PC-9 (cell line): ENCODE measurements around the gene LRRTM3. TPM values are rescaled to one million over a fixed set of nuclear protein-coding genes. Genes with fewer than 3 reads are reported as not detected.
A peak's percentile ranks its signal among the peaks of the same experiment; 100 is the strongest.

ENCODE experiments used
- BruUV-seq: library from RNA; stranded (reverse); fragments of 400-500 nt; replicated peaks from 2 replicates; lab custom pipeline; 2021; lab: Mats Ljungman, UMichigan
- CTCF ChIA-PET: fragments of 300-600 bp; sonication (Branson Sonifier 250); formaldehyde crosslinking; loops from one replicate; lab custom pipeline; 2022; ENCODE audit warnings: antibody characterized with exemption; lab: Charles Lee
- POLR2A ChIA-PET: fragments of 300-600 bp; sonication (Branson Sonifier 250); formaldehyde crosslinking; loops from one replicate; lab custom pipeline; 2022; ENCODE audit warnings: antibody characterized with exemption; ENCODE audit not compliant: unreplicated experiment; lab: Charles Lee
- DNase-seq, 2 experiments: peaks; one replicate each; pipeline versions ENCODE4 v3.0.0 to v3.0.0-alpha.2; 2015 to 2022; ENCODE audit warnings: mixed read lengths in 1 of 2
- H2AFZ ChIP-seq: fragments of 200-600 bp; sonication (generic); 2 replicates; pipeline ENCODE4 v1.8.1; 2017; ENCODE audit warnings: antibody characterized with exemption
- H3F3A ChIP-seq: fragments of 200-600 bp; sonication (generic); 2 replicates; pipeline ENCODE4 v1.8.1; 2017; ENCODE audit warnings: antibody characterized with exemption, mild to moderate bottlenecking, low read depth; ENCODE audit not compliant: insufficient read depth
- H3K27ac ChIP-seq: fragments of 200-600 bp; sonication (generic); 2 replicates; pipeline ENCODE4 v1.6.1; 2016; ENCODE audit warnings: mixed run types
- H3K27me3 ChIP-seq: fragments of 200-600 bp; sonication (generic); 2 replicates; pipeline ENCODE4 v1.6.1; 2016; ENCODE audit warnings: low read depth, mixed run types; ENCODE audit not compliant: insufficient read depth
- H3K36me3 ChIP-seq: fragments of 200-600 bp; sonication (generic); 2 replicates; pipeline ENCODE4 v1.6.1; 2016; ENCODE audit warnings: low read depth, mixed run types
- H3K4me1 ChIP-seq: fragments of 200-600 bp; sonication (generic); replicated peaks from 2 replicates; pipeline ENCODE4 v1.6.1; 2016; ENCODE audit warnings: mixed run types; ENCODE audit not compliant: insufficient read depth
- H3K4me2 ChIP-seq: fragments of 200-600 bp; sonication (generic); 2 replicates; pipeline ENCODE4 v1.6.1; 2017; ENCODE audit warnings: mixed run types
- H3K4me3 ChIP-seq: fragments of 200-600 bp; sonication (generic); 2 replicates; pipeline ENCODE4 v1.6.1; 2016; ENCODE audit warnings: mixed run types
- H3K79me2 ChIP-seq: fragments of 200-600 bp; sonication (generic); 2 replicates; pipeline ENCODE4 v1.6.1; 2017; ENCODE audit warnings: low read depth, mixed run types
- H3K9me2 ChIP-seq: fragments of 200-600 bp; sonication (generic); 2 replicates; pipeline ENCODE4 v1.8.1; 2017; ENCODE audit warnings: mild to moderate bottlenecking; ENCODE audit not compliant: insufficient read depth
- H3K9me3 ChIP-seq: fragments of 200-600 bp; sonication (generic); 2 replicates; pipeline ENCODE4 v1.8.1; 2016; ENCODE audit warnings: low read depth; ENCODE audit not compliant: insufficient read depth
- H4K20me1 ChIP-seq: fragments of 200-600 bp; sonication (generic); 2 replicates; pipeline ENCODE4 v1.8.1; 2017; ENCODE audit not compliant: insufficient read depth
- EZH2 ChIP-seq: fragments of 200-600 bp; sonication (generic); IDR thresholded peaks from 2 replicates; pipeline ENCODE4 v1.8.0; 2017; ENCODE audit warnings: antibody characterized with exemption, low read depth
- intact Hi-C: fragments of 100-400 bp; cut with micrococcal nuclease; formaldehyde crosslinking; loops from one replicate; pipeline ENCODE4 v1.10.0; 2022; ENCODE audit not compliant: unreplicated experiment
- total RNA-seq: library from RNA; stranded (reverse); gene quantifications from 2 replicates; pipeline ENCODE4 v1.2.3, GENCODE V29; 2021
- TF ChIP-seq, protein P1 (sequence below): fragments of 200-600 bp; sonication (generic); conservative IDR thresholded peaks from 2 replicates; pipeline ENCODE4 v1.6.1; 2017; ENCODE audit warnings: mixed run types, antibody characterized with exemption, mild to moderate bottlenecking, moderate library complexity

Gene LRRTM3
- total RNA-seq, 1 experiment from 2014 or later: not detected

DNA sequence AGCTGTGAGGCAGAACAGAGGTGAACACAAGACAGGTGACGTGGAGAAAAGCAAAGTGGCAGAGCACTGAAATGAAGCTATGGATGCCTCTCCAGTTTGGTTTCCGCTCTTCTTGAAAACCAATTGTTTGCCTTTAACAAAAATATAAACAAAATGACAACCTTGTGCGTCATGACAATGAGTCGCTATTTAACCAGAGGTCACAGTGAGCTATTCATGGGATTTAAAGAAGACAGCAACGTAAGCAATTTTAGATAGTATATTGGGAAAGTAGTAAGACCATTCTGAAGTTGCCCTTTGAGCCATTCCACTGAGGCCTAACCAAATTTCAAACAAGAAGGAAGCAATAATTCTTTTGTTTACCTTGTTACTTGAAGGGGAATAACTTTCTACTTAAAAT, 15.2 kb upstream of the LRRTM3 start:
- no peak overlapping the region for H3K4me3 ChIP-seq
- H3K4me2 ChIP-seq: no peak overlapping the region
- H3K27ac ChIP-seq: no peak overlapping the region
- H3K36me3 ChIP-seq: no peaks in the 10 kb centered on the region
- H2AFZ ChIP-seq: no peak overlapping the region
- no peak for DNase-seq
- no peaks in the 10 kb centered on the region for H3K79me2 ChIP-seq
- H4K20me1 ChIP-seq: no peaks in the 10 kb centered on the region
- H3K27me3 ChIP-seq: no peaks in the 10 kb centered on the region
- ChIA-PET CTCF (no interaction called here), POLR2A (no interaction called here)
- no peaks in the 10 kb centered on the region for H3K9me2 ChIP-seq
- H3K4me1 ChIP-seq: no peaks in the 10 kb centered on the region
- H3F3A ChIP-seq: no peaks in the 10 kb centered on the region
- no peak for TF ChIP-seq EZH2
- TF ChIP-seq, protein P1, sequence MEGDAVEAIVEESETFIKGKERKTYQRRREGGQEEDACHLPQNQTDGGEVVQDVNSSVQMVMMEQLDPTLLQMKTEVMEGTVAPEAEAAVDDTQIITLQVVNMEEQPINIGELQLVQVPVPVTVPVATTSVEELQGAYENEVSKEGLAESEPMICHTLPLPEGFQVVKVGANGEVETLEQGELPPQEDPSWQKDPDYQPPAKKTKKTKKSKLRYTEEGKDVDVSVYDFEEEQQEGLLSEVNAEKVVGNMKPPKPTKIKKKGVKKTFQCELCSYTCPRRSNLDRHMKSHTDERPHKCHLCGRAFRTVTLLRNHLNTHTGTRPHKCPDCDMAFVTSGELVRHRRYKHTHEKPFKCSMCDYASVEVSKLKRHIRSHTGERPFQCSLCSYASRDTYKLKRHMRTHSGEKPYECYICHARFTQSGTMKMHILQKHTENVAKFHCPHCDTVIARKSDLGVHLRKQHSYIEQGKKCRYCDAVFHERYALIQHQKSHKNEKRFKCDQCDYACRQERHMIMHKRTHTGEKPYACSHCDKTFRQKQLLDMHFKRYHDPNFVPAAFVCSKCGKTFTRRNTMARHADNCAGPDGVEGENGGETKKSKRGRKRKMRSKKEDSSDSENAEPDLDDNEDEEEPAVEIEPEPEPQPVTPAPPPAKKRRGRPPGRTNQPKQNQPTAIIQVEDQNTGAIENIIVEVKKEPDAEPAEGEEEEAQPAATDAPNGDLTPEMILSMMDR: no peak
- no TSS peak for BruUV-seq
- no peaks in the 10 kb centered on the region for H3K9me3 ChIP-seq
- intact Hi-C loops: no loop called here

DNA sequence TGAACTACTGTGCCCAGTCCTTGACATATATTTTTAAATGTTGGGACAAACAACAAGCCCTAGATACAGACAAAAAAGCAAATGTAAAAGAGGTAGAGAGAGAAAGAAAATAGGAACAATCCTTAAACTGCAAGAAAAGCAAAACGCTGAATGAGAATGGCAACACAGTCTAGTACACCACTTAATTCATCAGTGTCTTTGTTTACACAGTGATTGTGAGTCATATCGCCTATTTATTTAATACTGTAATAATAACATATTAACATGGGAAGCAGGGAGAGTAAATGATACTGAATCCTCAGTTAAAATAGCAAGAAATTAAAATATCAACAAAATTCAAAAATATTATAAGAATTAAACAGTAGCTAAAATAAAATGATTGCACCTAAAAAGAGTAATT, 9.8 kb upstream of the LRRTM3 start:
- no peaks in the 10 kb centered on the region for H3K27me3 ChIP-seq
- H4K20me1 ChIP-seq: no peaks in the 10 kb centered on the region
- H3K9me2 ChIP-seq: no peaks in the 10 kb centered on the region
- H3K79me2 ChIP-seq: no peaks in the 10 kb centered on the region
- H2AFZ ChIP-seq: no peak overlapping the region
- no peaks in the 10 kb centered on the region for H3K9me3 ChIP-seq
- CTCF ChIA-PET: no interaction called here
- no TSS peak for BruUV-seq
- H3K4me1 ChIP-seq: no peaks in the 10 kb centered on the region
- intact Hi-C loops: no loop called here
- POLR2A ChIA-PET: no interaction called here
- no peak overlapping the region for H3K4me2 ChIP-seq
- H3F3A ChIP-seq: no peaks in the 10 kb centered on the region
- no peak overlapping the region for H3K4me3 ChIP-seq
- H3K36me3 ChIP-seq: no peaks in the 10 kb centered on the region
- DNase-seq: no peak
- H3K27ac ChIP-seq: no peak overlapping the region
- TF ChIP-seq, protein P1: no peak
- TF ChIP-seq EZH2: no peak

DNA sequence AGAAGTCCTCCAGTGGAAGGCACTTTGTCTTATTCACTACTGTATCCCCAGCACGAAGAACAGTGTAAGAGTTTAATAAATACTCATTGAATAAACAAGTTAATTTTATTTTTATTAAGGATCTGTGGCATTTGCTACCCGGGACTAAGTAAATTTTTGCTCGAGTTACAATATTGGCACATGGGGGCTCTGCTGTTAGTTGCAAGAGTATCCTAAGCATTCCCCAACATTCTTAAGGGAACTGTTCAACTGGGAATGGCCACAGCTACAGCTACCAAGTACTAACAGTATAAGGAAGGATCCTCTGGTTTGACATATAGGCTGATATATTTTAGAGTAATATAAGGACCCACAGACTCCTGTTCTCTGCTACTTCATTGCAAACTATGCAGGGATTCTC, 8.7 kb upstream of the LRRTM3 start:
- Histone ChIP-seq H2AFZ (no peak overlapping the region), H3K27ac (no peak overlapping the region), H3K9me2 (no peaks in the 10 kb centered on the region), H4K20me1 (no peaks in the 10 kb centered on the region), H3K36me3 (no peaks in the 10 kb centered on the region), H3K4me2 (no peak overlapping the region), H3K9me3 (no peaks in the 10 kb centered on the region), H3K4me1 (no peaks in the 10 kb centered on the region), H3K27me3 (no peaks in the 10 kb centered on the region), H3F3A (no peaks in the 10 kb centered on the region), H3K4me3 (no peak overlapping the region), H3K79me2 (no peaks in the 10 kb centered on the region)
- ChIA-PET POLR2A (interaction anchor here (0.6 kb wide), 1 partner anchor 387 kb away, joined by 3 read pairs; no protein-coding TSS in a partner anchor), CTCF (no interaction called here)
- DNase-seq: no peak
- no peak for TF ChIP-seq EZH2
- TF ChIP-seq, protein P1: 0 out of 2 replicates have a peak, but pooled peaks have one; percentile 14
- BruUV-seq: no TSS peak
- intact Hi-C loops: no loop called here
